GM18505 (cell line): Measurements from ENCODE around the gene ETHE1.
"Not testable (repeated sequence)": the region's sequence is repeated elsewhere in the genome, so short reads cannot be mapped to it uniquely, and the experiment has no call there.

Source experiments
- ATAC-seq: cut with Tn5 transposase; IDR thresholded peaks from one replicate; pipeline ENCODE4 v1.9.1; 2021; ENCODE audit not compliant: unreplicated experiment
- POLR2A ChIP-seq: IDR thresholded peaks from 4 replicates; pipeline ENCODE4 v1.6.1; 2011; ENCODE audit warnings: borderline replicate concordance; ENCODE audit not compliant: insufficient read depth, insufficient read length; ENCODE audit errors: extremely low read depth

Gene ETHE1

GRCh38 chr19:43524922-43525835 is 1.8 kb downstream of the ETHE1 start:
- no peak for ATAC-seq
- no peak for TF ChIP-seq POLR2A

- not testable (repeated sequence) for ATAC-seq
Observed at GRCh38 chr19:43523696-43524095, 3.3 kb downstream of the ETHE1 start.

GRCh38 chr19:43522929-43523328 is 4.1 kb downstream of the ETHE1 start:
- TF ChIP-seq POLR2A: no peak
- no peak for ATAC-seq

GRCh38 chr19:43519436-43520088 is 7.4 kb downstream of the ETHE1 start:
- no peak for ATAC-seq
- TF ChIP-seq POLR2A: no peak

GRCh38 chr19:43518051-43518450 is 8.9 kb downstream of the ETHE1 start:
- ATAC-seq: no peak
- no peak for TF ChIP-seq POLR2A

GRCh38 chr19:43512399-43512798 is 14.6 kb downstream of the ETHE1 start:
- not testable (repeated sequence) for ATAC-seq

GRCh38 chr19:43511324-43511723 is 15.7 kb downstream of the ETHE1 start:
- no peak for TF ChIP-seq POLR2A
- ATAC-seq: no peak

- TF ChIP-seq POLR2A: no peak
- no peak for ATAC-seq
Observed at GRCh38 chr19:43510713-43511112, 16.3 kb downstream of the ETHE1 start.

GRCh38 chr19:43507880-43508279 is 19.1 kb downstream of the ETHE1 start:
- no peak for TF ChIP-seq POLR2A
- ATAC-seq: no peak

GRCh38 chr19:43506629-43507028 is 20.4 kb downstream of the ETHE1 start:
- ATAC-seq: no peak
- no peak for TF ChIP-seq POLR2A

GRCh38 chr19:43505941-43506340 is 21.1 kb downstream of the ETHE1 start:
- no peak for TF ChIP-seq POLR2A
- no peak for ATAC-seq

GRCh38 chr19:43505186-43505456 is 21.9 kb downstream of the ETHE1 start:
- no peak for TF ChIP-seq POLR2A

GRCh38 chr19:43504426-43505185 is 22.4 kb downstream of the ETHE1 start, which contains the start of gene PHLDB3:
PHLDB3 (minus strand) TSS chr19:43504746; CDS start chr19:43504118, 628 bp downstream.
- ATAC-seq: peak; percentile 7
- TF ChIP-seq POLR2A: peak; percentile 4

More at GRCh38 chr19:43505186-43505456, 21.9 kb downstream of the ETHE1 start:
- no peak for ATAC-seq
